RWPE2 (cell line): Measurements from ENCODE around the gene BPIFB4.

ENCODE experiments used
- ATAC-seq: fragments of 200-7000 bp; cut with Tn5 transposase; 3 replicates; pipeline ENCODE4 v1.9.1; 2021; ENCODE audit warnings: low read depth
- DNase-seq: peaks from one replicate; pipeline ENCODE4 v3.0.0-alpha.2; 2020; ENCODE audit warnings: low spot score
- H3K27ac ChIP-seq: fragments of 450-650 bp; 2 replicates; pipeline ENCODE4 v1.5.1; 2017; ENCODE audit warnings: mild to moderate bottlenecking; ENCODE audit not compliant: poor library complexity, severe bottlenecking
- H3K27me3 ChIP-seq: fragments of 250-450 bp; sonication (Bioruptor Pico); 2 replicates; pipeline ENCODE4 v1.5.1; 2021; ENCODE audit warnings: mild to moderate bottlenecking, moderate library complexity; ENCODE audit not compliant: insufficient read depth, poor library complexity, severe bottlenecking
- H3K36me3 ChIP-seq: fragments of 250-450 bp; sonication (Bioruptor Pico); 2 replicates; pipeline ENCODE4 v1.5.1; 2020; ENCODE audit warnings: low read depth, mild to moderate bottlenecking, moderate library complexity
- H3K4me1 ChIP-seq: fragments of 250-450 bp; sonication (Bioruptor Pico); 2 replicates; pipeline ENCODE4 v1.5.1; 2021; ENCODE audit warnings: mild to moderate bottlenecking, moderate library complexity; ENCODE audit not compliant: insufficient read depth, poor library complexity, severe bottlenecking
- H3K4me3 ChIP-seq: fragments of 250-450 bp; sonication (Bioruptor Pico); 2 replicates; pipeline ENCODE4 v1.5.1; 2021; ENCODE audit warnings: mild to moderate bottlenecking, moderate library complexity; ENCODE audit not compliant: severe bottlenecking
- H3K9me3 ChIP-seq: fragments of 250-450 bp; sonication (Bioruptor Pico); 2 replicates; pipeline ENCODE4 v1.5.1; 2021; ENCODE audit warnings: mild to moderate bottlenecking, moderate library complexity; ENCODE audit not compliant: severe bottlenecking
- CTCF ChIP-seq: fragments of 450-650 bp; IDR thresholded peaks from one replicate; pipeline ENCODE4 v1.5.1; 2017; ENCODE audit warnings: mild to moderate bottlenecking, moderate library complexity; ENCODE audit not compliant: poor library complexity, severe bottlenecking

BPIFB4 gene

GRCh38 chr20:33075281-33075680 lies 4.2 kb upstream of the BPIFB4 start:
- ATAC-seq (no peak), DNase-seq (no peak)
- H3K9me3 ChIP-seq = no peaks in the 10 kb centered on the region
- no peaks in the 10 kb centered on the region for H3K27me3 ChIP-seq
- no peak for TF ChIP-seq CTCF
- no peak overlapping the region for H3K4me3 ChIP-seq
- H3K36me3 ChIP-seq = no peaks in the 10 kb centered on the region
- H3K27ac ChIP-seq = no peak overlapping the region
- H3K4me1 ChIP-seq = no peaks in the 10 kb centered on the region

GRCh38 chr20:33076662-33077372 lies 2.6 kb upstream of the BPIFB4 start:
- no peak for DNase-seq
- peak; percentile 52 for ATAC-seq

GRCh38 chr20:33081411-33082154 lies 2.1 kb downstream of the BPIFB4 start:
- H3K36me3 ChIP-seq = no peaks in the 10 kb centered on the region
- H3K4me1 ChIP-seq = no peaks in the 10 kb centered on the region
- no peaks in the 10 kb centered on the region for H3K27me3 ChIP-seq
- no peaks in the 10 kb centered on the region for H3K9me3 ChIP-seq
- H3K27ac ChIP-seq = no peak overlapping the region
- no peak for DNase-seq
- no peak overlapping the region for H3K4me3 ChIP-seq
- TF ChIP-seq CTCF = no peak
- no peak for ATAC-seq

More at GRCh38 chr20:33076662-33077372, 2.6 kb upstream of the BPIFB4 start:
- H3K4me1 ChIP-seq = no peaks in the 10 kb centered on the region
- no peak overlapping the region for H3K27ac ChIP-seq
- TF ChIP-seq CTCF = peak; percentile 48
- H3K36me3 ChIP-seq = no peaks in the 10 kb centered on the region
- no peaks in the 10 kb centered on the region for H3K9me3 ChIP-seq
- H3K27me3 ChIP-seq = no peaks in the 10 kb centered on the region
- H3K4me3 ChIP-seq = no peak overlapping the region

GRCh38 chr20:33082546-33082945 lies 3.1 kb downstream of the BPIFB4 start:
- DNase-seq = no peak
- H3K36me3 ChIP-seq = no peaks in the 10 kb centered on the region
- H3K4me3 ChIP-seq = no peak overlapping the region
- no peak for TF ChIP-seq CTCF
- H3K27ac ChIP-seq = no peak overlapping the region
- no peaks in the 10 kb centered on the region for H3K4me1 ChIP-seq
- no peaks in the 10 kb centered on the region for H3K9me3 ChIP-seq
- no peaks in the 10 kb centered on the region for H3K27me3 ChIP-seq
- no peak for ATAC-seq
